B cell (primary cell): ENCODE results near the gene CTNNBL1.

Experiments
- CTCF ChIP-seq: fragments of 200-600 bp; IDR thresholded peaks from one replicate; pipeline ENCODE4 v1.8.0; 2022; ENCODE audit warnings: antibody characterized with exemption, mild to moderate bottlenecking
- EZH2 ChIP-seq: IDR thresholded peaks from 2 replicates; pipeline ENCODE4 v1.6.1; 2012; ENCODE audit warnings: borderline replicate concordance, low read depth, mild to moderate bottlenecking, moderate library complexity, low read length; ENCODE audit not compliant: insufficient read depth, poor library complexity, severe bottlenecking

- TF ChIP-seq CTCF, result no peak
- TF ChIP-seq EZH2, result no peak
Measured at GRCh38 chr20:37756234-37756633, 62.4 kb downstream of the CTNNBL1 start.
